Medulla oblongata (tissue), 1 donor: ENCODE data around the gene KCTD3.

Source experiments
- DNase-seq: peaks from one replicate; pipeline ENCODE4 v3.0.0-alpha.2; 2015; ENCODE audit errors: extremely low spot score

Gene KCTD3

DNA sequence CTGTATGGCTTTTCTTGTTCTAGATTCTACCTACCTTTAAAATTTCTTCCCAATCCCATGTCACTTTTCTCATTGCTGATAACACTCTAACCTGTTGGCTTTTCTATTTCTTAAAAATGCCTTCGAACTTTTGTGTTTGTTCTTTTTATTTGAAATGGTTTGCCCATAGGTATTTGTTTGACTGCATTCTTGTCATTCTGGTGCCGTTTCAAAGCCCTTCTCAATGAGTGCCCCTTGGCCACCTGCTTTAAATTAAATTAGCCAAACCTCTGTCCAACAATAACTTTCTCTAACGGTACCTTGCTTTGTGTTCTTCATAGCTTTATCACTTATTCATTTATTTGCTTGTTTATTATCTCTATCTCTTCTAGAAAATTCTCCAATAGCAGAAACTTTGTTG is 38.9 kb downstream of the KCTD3 start:
- DNase-seq = no peak

GRCh38 chr1:215606564-215607168 is 39.6 kb downstream of the KCTD3 start:
- no peak for DNase-seq

GRCh38 chr1:215607412-215607811 is 40.3 kb downstream of the KCTD3 start:
- no peak for DNase-seq

DNA sequence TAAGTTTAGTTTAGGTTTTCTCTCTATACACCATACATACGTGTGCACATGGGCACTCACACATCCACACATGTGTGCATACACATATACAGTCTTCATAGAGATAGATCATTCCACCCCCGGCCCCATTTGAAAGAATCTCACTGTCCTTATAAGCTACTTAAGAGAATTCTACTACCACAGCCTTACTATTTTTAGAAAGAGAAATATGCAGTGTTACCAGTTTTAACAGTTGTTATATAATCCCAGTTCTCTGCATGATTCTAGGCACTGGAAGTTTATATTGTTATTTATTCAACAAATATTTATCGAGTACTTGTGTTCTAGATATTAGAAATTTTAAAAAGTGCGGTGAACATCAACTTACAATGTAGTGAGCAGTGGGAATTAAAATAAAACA is 41.5 kb downstream of the KCTD3 start:
- no peak for DNase-seq

DNA sequence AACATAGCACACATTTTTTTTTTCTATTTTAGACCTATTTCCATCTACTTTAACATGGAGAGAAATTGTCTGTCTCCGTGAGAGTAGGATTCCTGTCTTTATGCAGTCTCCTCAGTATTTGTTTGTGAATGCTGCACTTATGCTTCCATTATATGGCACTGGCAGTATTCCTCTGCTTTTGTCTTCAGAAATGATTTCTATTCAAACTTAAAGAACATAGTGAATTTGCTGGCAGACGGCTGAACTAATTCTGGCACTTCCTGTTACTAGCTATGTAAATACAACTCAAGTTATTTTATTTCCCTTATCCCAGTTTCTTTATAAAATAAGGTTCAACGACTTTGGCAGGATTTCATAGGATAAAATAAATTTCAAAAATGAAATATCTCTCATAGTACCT is 45.3 kb downstream of the KCTD3 start:
- DNase-seq = no peak

GRCh38 chr1:215617979-215618378 is 50.9 kb downstream of the KCTD3 start:
- DNase-seq = no peak

DNA sequence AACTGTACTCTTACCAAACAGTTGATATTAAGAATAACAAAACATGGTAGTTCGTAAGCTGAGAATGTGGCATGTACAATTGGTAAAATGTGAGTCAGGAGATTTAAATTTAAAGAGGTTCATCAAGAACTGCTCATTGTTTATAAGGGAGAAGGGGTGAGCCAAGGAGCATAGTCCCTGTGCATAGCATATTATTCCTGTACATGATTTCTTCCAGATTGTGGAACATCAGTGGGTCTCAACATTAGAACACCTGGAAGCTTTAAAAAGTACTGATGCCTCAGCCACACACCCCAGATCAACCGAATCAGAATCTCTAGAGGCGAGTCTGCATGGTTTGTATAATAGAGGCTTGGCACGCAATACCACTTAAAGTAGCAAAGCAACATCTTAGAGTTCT is 56.1 kb downstream of the KCTD3 start:
- DNase-seq = no peak

DNA sequence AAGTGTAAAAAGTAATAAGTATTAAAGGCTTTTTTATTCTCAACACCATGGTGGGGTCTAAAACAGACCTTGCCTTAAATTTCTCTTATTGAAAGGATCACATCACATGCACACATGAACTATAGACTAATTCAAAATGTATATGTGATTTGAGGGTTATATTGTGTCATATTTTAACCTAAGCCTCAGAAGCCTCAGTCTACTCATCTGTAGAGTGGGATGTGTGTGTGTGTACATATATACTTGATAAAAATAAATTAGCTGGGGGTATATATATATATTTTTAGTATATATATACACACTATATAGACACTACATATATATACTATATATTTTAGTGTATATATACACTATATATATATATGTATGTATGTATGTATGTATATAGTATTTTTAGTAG is 58.8 kb downstream of the KCTD3 start:
- no peak for DNase-seq

DNA sequence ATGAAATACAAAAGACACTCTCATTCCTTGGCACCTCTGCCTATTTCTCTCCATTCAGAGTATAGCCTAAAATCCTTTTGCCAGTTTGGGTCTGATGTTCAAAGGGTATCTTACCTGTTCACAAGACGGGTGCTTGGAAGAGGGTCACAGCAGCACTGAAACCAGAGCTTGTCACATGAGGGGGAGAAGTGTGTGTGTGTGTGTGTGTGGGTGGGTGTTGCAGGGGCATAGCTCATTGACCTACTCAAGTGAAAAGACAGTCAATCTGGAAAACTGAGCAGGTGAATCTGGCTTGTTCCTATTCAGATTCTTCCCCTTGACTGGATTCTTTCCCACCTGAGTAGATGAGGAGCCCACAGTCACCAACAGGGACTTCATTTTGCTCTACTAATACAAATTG is 63.9 kb downstream of the KCTD3 start:
- no peak for DNase-seq

DNA sequence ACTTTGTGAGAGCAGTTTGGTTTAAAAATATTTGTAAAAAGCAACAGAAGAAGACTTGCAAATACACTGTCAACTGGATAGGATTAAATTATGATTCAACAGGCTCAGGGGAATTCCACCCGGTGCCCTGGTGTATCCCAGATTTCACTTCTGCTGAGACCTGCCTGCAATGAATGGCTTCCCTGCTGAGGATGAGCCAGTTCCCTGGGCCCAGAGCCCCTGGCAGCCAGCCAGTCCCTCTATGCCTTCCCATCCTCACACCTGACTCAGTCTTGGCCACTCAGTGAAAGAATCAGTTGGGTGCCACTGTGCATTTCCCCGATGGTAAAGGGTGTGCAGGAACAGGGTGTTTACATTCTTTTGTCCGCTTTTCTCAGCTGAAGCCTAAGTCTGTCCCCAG is 64.4 kb downstream of the KCTD3 start:
- no peak for DNase-seq

GRCh38 chr1:215635827-215636226 is 68.7 kb downstream of the KCTD3 start:
- no peak for DNase-seq

DNA sequence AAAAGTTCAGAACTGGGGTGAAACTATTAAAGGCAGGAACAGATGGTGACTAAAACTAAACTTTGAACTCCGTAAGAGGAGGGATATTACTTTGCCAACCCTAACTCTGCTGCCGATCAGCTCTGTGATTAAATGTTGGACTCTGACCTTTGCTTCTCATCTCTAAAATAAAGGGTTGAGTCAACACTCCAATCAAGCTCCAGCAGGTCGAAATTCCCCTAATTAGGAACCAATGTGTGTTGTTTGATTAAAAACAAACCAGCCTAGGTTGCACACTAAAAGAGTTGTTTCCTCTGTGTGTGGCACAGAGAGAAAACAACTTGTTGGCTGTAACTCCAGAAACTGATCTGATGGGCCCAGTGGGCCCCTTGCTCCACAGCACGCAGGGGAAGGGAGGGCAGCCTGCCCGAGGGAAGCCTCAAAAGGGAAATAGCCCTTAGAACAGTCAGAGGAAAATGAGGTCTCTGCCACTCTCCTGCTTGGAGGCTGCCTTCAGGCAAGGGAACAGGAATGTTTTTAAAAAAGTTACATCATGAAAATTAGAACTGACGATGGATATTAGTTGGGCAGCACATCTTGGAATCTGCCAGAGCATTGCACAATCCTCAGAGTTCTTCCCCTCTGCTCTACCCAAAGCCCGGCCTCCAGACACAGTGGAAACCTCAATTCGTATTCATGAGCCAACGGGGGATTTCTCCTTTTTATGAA is 69.3 kb downstream of the KCTD3 start:
- no peak for DNase-seq

DNA sequence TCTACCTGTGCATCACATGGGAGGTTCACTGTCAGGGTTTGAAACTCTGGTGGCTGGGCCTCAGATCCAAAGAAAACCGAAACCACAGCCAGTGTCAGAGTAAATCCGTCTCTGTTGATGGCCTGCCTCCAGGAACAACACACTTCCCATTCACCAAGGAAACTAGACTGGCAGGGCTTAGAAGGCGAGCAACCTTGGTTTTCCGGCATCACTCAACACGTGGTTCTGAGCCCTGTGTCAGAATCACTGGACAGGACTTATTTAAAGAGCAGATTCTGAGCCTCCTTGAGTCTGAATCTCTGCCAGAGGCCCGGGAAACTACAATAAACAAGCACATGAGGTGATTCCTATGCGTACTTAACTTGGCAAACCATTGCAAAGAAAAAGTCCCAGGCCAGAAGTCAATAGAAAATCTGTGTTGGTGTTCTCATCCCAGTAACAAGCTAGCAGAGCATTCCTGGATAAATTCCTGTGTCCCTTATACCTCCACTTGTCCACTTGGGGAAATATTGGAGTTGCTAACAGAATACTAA is 70.0 kb downstream of the KCTD3 start:
- peak; percentile 70 for DNase-seq

DNA sequence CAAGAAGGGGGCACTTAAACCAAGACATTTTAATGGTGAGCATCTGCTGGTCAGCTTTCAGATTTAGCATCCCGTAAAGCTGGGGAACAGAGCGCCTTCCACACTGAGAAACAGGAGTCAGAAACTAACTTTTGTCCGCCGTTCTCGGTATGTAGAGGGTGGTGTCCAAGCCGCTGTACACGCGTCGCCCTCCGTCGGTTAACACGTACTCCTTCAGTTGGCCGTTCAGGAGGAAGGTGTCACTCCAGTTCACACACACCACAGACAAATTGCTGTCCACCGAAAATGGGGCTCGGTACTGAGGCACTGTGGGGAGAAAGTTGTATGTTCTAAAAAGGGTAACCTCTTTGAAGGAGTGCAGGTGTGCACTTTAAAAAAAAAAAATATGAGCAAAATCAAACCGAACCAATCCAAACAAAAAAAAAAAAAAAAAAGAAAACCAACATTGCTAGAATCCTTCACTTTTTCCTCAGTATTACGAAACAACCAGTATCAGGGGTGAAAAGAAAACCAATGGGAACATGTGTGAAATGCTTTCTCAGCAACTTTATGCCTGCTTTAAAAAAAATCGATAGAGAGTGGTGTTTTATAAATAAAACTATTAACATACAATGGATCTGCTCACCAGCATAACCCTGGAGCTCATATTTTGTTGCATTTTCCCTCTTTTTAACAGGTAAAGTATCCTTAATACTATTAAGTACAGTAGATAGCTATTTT is 73.5 kb downstream of the KCTD3 start:
- no peak for DNase-seq

DNA sequence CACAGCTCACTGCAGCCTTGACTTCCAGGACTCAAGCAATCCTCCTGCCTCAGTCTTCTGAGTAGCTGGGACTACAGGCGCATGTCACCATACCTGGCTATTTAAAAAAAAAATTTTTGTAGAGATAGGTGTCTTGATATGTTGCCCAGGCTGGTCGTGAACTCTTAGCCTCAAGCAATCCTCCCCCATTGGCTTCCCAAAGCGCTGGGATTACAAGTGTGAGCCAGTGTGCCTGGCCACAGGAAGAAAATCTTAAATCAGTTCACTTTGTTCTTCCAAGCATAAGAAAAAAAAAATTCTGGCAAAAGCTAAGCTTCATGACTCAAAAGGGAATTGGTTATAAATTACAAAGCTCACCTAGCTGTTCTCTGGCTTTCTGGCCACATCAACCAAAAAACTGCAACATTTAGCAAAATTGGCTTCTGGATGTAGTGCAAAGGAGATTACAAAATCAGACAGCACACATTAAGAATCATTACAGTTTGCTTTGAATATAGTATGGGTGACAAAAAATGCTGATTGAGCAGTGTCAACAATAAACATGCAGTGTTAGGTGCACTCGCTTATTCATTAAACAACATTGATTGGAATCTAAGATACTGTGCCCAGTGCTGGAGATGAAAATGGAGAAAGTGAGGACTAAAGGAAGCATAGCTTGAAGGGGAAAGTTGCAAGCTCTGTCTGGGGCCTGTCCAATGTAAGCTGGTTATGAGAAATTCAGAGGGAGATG is 76.7 kb downstream of the KCTD3 start:
- DNase-seq = no peak

DNA sequence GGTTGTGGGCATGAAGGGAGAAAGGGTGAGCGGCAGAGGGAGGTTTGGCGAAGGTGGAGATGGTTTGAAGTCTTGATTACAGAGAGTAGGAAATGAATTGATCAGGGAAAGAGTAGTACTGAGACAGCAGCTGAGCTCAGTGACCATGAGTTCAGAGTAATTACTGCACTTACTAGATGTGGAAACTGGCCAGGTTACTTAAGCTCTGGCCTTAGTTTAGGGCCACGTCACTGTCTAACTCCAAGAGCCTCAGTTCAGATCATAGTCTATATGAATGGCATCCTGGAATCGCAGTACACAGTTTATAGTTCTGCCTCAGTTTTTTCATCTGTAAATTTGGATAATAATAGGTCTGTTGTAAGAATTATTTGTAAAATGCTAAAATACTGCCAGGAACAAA is 78.1 kb downstream of the KCTD3 start:
- no peak for DNase-seq

DNA sequence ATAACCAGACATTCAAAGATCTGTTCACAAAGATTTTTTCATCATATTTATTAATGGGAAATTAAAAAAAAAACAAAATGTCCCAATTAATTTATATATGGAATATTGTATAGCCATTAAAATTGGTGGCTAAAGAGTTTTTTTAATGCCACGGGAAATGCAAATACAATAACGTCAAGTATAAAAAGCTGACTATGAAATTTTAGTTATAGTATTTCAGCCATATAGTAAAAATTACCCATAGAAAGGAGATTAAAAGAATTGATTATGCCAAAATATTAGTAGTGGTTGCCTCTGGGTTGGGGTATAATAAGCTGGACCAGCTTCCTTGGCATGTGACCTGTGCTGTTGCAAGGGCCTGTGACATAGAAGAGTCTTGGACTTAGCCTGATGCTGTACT is 78.8 kb downstream of the KCTD3 start:
- DNase-seq = no peak

DNA sequence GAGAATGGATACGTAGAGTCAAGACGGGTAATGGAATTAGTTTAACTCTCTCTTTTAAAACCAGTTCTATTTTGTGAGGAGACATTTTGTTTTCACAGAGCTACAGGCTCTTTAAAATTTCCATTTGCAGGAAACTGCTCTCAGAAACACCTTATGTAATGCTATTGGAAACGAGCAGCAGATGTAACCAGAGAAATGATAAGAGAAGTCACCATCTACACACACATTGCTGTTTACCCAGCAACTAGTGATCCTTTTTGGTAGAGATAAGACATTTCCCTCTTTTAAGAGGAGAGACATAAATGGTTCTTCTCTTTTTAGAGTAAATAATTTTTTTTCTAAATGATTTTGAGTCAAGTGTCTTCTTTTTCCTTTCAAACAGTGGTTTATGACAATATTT is 80.6 kb downstream of the KCTD3 start:
- DNase-seq = no peak

- DNase-seq = no peak
These were observed 81.9 kb downstream of the KCTD3 start for GRCh38 chr1:215648957-215649356.

- DNase-seq = no peak
These were observed 83.5 kb downstream of the KCTD3 start for GRCh38 chr1:215650446-215651149.

GRCh38 chr1:215651867-215652266 is 84.8 kb downstream of the KCTD3 start:
- no peak for DNase-seq

GRCh38 chr1:215652371-215652770 is 85.3 kb downstream of the KCTD3 start:
- no peak for DNase-seq
